Left lobe of liver (tissue), 2 donors: ENCODE data around the gene FRMD5. TPM values are rescaled to one million over a fixed set of nuclear protein-coding genes. Genes with fewer than 3 reads are reported as not detected.
A peak's percentile ranks its signal among the peaks of the same experiment; 100 is the strongest.
"Not testable (repeated sequence)": the region's sequence is repeated elsewhere in the genome, so short reads cannot be mapped to it uniquely, and the experiment has no call there.

Experiments
- ATAC-seq: fragments of 200-7000 bp; cut with Tn5 transposase; one replicate; pipeline ENCODE4 v1.9.1; 2020; ENCODE audit warnings: mild to moderate bottlenecking, moderate library complexity
- DNase-seq: peaks from one replicate; pipeline ENCODE4 v3.0.0-alpha.2; 2020; ENCODE audit warnings: low spot score
- total RNA-seq: library from RNA; stranded (reverse); gene quantifications from one replicate; pipeline ENCODE4 v1.2.1, GENCODE V29; 2021
- donor health status: DM: no; HTN: no; CAD: no; lungs with moderate emphysema.
- donor health status: DM: no; HTN: yes; CAD: no.

The FRMD5 gene
- total RNA-seq, 1 donor from 2014 or later: not detected

GRCh38 chr15:43872416-43873020 lies 322.6 kb downstream of the FRMD5 start:
- no peak for DNase-seq
- ATAC-seq: peak; percentile 89

DNA sequence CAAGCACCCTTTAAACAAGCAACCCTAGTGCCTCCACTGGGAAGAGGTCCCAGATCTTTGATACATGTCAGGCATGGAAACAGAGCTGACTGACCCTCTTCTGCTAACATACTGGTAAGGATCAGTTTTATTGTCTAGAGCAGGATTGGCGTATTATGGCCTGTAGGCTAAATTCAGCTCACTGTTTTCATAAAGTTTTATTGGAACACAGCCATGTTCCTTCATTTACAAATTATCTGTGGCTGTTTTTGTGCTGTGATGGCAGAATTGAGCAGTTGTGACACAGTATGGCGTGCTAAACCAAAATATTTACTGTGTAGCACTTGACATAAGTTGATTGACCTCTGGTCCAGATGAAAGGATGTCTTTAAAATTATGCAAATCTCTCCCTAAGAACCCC lies 323.2 kb downstream of the FRMD5 start:
- ATAC-seq: no peak
- no peak for DNase-seq

GRCh38 chr15:43868406-43868805 lies 326.7 kb downstream of the FRMD5 start:
- no peak for ATAC-seq
- DNase-seq: no peak

DNA sequence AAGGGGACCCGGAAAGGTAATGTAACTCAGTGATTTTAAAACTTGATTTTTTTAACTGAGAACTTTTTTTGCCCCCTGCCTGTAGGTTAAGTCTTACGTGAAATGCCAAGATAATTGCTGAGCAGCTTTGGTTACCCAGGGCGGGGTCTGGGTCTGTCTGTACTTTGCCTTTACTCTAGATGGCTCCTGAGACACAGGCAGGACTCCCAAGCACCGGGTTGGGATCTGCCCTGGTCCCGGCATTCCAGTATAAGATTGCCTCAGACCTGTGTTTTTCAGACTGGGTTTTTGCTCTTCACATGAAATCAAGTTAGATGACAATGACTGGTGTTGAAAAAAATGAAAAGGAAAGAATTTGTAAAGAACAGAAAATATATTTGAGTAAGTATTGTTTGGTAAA lies 328.0 kb downstream of the FRMD5 start:
- ATAC-seq: no peak
- DNase-seq: no peak

GRCh38 chr15:43866636-43867035 lies 328.4 kb downstream of the FRMD5 start:
- not testable (repeated sequence) for ATAC-seq, DNase-seq

DNA sequence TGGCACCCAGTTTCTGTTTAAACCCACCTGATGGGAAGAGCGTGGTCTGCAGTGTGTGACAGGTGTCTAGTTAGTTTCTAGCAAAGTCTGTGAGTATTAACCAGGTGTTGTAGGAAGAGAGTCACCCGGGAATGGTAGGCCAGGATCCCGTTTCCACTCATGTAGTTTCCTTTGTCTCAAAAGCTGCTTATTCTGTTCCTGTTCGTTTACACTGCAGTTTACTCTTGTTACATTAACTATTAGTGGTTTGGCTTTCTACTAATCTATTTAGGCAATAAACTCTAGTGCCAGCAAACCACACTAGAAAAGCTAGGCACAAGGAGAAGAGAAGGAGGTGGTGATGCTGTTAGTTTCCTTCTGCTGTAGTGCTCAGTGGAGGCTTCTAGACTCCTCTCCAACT lies 335.5 kb downstream of the FRMD5 start:
- no peak for ATAC-seq
- no peak for DNase-seq

GRCh38 chr15:43854801-43855200 lies 340.3 kb downstream of the FRMD5 start:
- ATAC-seq (no peak), DNase-seq (no peak)

DNA sequence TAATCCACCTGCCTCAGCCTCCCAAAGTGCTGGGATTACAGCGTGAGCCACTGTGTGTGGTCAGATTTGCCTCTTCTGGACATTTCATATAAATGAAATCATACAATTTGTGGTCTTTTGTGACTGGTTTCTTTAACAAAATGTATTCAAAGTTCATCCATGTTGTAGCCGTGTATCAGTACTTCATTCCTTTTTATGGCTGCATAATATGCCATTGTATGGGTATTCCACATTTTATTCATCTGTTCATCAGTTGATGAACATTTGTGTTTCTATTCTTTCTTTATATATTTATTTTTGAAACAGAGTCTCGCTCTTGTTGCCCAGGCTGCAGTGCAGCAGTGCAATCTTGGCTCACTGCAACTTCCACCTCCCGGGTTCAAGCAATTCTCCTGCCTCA lies 342.5 kb downstream of the FRMD5 start:
- DNase-seq (no peak), ATAC-seq (no peak)

DNA sequence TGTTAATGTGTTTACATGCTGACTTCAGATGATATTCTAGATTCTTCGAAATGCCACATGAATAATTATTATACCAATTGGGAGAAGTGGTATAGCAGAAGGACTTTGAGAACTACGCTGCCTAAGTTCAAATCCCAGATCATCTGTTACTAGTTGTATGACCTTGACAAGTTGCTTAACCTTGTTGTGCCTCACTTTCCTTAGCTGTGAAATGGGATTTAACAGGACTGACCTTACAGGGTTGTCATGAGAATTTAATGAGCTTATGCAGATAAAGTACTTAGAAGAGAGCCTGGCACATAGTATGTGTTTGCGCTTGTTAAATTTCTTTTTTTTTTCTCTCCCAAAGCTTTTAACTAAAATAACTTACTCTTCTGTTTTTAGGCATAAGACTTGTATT lies 343.8 kb downstream of the FRMD5 start:
- DNase-seq (no peak), ATAC-seq (no peak)

DNA sequence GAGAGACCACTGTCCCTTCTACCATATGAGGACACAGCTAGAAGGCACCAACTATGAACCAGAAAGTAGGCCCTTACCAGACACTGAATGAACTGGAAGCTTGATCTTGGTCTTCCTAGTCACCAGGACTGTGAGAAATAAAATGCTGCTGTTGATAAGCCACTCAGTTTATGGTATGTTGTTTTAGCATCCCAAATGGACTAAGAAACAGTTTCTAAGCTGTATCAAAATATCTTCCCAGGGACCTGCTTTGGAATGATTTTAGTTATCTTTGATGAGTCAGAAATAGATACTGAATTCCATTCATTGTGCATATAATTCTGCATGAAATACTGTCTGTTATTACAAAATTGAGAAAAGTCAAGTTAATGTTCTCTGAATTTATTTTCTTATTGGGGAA lies 349.6 kb downstream of the FRMD5 start:
- ATAC-seq (no peak), DNase-seq (no peak)

GRCh38 chr15:43832485-43832884 lies 362.6 kb downstream of the FRMD5 start:
- not testable (repeated sequence) for DNase-seq, ATAC-seq

GRCh38 chr15:43831519-43832052 lies 363.5 kb downstream of the FRMD5 start:
- DNase-seq, ATAC-seq: not testable (repeated sequence)

- DNase-seq, ATAC-seq: not testable (repeated sequence)
Measured at GRCh38 chr15:43830691-43831275, 364.3 kb downstream of the FRMD5 start.

GRCh38 chr15:43829951-43830540 lies 365.0 kb downstream of the FRMD5 start:
- ATAC-seq, DNase-seq: not testable (repeated sequence)

DNA sequence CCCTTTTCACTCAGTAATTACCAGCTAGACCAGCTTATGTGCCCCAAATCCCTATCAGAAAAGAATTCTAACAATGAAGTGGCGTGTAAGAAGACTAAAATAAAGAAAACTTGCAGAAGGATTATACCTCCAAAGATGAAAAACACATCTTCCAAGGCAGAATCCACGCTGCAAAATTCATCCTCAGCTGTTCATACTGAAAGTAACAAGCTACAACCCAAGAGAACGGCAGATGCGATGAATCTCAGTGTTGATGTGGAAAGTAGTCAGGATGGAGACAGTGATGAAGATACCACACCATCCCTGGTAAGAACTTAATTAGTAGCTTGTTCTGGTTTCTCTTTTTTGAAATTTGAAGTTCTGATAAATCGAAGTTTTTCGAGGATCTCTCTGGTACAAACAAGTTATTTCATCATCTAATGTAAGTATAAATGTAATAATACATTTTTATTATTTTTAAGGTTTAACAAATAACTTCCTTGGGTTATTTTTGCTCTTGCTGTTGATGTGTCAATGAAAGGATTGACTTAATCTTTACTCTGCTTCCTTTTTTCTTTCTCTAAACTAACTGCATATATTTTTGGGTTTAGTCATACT lies 366.9 kb downstream of the FRMD5 start:
- no peak for DNase-seq

GRCh38 chr15:43826508-43827341 lies 368.3 kb downstream of the FRMD5 start, which contains the start of gene WDR76:
Gene WDR76 (plus strand): TSS chr15:43827002. CDS start chr15:43827033, 31 bp downstream.
- ATAC-seq (peak; percentile 80), DNase-seq (peak; percentile 72)

More for the DNA sequence above, 366.9 kb downstream of the FRMD5 start:
- no peak for ATAC-seq

DNA sequence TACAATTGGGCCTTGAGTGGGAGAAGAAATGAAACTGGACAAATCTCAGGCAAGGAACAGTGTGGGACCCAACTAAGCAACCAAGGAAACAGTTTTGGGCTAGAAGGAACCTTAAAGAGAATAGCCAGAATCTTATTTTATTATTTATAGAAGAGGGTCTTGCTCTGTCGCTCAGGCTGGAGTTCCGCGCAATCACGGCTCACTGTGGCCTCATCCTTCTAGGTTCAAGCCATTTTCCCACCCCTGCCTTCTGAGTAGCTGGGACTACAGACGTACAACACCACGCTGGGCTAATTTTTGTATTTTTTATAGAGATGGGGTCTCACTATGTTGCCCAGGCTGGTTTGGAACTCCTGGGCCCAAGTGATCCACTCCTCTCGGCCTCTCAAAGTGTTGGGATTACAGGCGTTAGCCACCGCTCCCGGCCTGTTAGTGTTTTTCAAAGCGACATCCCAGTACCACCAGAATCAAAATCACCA lies 369.0 kb downstream of the FRMD5 start:
- ATAC-seq (no peak), DNase-seq (no peak)

DNA sequence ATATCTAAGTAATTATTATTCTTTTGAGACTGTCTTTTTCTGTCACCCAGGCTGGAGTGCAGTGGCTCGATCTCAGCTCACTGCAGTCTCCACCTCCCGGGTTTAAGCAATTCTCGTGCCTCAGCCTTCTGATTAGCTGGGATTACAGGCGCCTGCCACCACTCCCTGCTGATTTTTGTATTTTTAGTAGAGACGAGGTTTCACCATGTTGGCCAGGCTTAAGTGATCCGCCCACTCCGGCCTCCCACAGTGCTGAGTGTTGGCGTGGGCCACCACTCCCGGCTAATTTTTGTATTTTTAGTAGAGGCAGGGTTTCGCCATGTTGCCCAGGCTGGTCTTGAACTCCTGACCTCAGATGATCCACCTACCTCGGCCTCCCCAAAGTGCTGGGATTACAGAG lies 369.8 kb downstream of the FRMD5 start:
- ATAC-seq, DNase-seq: not testable (repeated sequence)

DNA sequence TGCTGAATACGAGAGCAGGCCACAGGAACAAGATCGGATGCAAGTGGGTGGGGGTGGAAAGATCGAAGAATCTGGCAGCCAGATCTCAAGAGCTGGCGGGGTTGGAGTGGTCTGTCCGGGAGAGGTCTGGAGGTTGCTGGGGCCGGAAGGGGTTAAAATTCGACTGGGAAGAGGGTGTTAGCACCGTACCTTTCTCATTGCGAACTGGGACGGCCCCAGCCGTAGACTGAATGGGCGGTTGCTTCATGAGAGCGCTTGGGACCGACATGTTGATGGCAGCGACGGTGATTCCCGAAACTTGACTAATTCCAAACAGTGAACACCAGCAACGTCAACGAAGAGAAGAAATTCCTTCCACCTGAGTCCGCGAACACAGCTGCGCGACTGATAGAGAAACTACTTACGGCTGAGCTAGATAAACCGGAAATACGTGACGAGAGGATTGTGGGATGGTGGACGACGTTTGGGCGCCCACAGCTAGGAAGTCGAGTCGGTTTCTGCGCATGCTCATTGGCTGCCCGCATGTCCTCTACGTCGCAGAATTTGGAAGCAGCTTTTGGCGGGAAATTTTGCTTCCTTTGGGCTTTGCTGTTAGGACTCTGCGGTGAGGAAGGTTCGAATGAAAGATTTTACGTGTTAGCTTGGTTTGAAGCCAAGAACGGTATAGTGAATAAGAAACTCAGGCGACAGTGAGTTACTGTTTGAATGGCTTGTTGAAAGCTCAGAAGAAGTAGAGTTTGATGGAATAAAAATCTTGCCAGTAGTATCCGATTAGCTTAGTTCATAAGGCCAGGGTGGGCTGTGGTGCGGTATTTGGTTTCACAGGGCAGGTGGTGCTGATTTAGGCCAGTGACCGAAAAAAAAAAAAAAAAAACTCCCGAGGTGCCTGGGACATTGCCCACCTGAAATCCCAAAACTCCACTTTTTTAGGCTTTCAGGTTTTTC lies 370.5 kb downstream of the FRMD5 start, which contains the start of gene MFAP1:
TSS of gene MFAP1 (minus strand) at position 389 of the 945 bp plus-strand sequence. CDS start at position 268, 121 bp downstream.
- peak; percentile 95 for ATAC-seq
- DNase-seq: peak; percentile 97
